Measurements from ENCODE around the gene LGALS1. TPM values are rescaled to one million over a fixed set of nuclear protein-coding genes. Genes with fewer than 3 reads are reported as not detected.

Gene LGALS1
- total RNA-seq: 100 to 1,000 TPM; 166 to 171 TPM

DNA sequence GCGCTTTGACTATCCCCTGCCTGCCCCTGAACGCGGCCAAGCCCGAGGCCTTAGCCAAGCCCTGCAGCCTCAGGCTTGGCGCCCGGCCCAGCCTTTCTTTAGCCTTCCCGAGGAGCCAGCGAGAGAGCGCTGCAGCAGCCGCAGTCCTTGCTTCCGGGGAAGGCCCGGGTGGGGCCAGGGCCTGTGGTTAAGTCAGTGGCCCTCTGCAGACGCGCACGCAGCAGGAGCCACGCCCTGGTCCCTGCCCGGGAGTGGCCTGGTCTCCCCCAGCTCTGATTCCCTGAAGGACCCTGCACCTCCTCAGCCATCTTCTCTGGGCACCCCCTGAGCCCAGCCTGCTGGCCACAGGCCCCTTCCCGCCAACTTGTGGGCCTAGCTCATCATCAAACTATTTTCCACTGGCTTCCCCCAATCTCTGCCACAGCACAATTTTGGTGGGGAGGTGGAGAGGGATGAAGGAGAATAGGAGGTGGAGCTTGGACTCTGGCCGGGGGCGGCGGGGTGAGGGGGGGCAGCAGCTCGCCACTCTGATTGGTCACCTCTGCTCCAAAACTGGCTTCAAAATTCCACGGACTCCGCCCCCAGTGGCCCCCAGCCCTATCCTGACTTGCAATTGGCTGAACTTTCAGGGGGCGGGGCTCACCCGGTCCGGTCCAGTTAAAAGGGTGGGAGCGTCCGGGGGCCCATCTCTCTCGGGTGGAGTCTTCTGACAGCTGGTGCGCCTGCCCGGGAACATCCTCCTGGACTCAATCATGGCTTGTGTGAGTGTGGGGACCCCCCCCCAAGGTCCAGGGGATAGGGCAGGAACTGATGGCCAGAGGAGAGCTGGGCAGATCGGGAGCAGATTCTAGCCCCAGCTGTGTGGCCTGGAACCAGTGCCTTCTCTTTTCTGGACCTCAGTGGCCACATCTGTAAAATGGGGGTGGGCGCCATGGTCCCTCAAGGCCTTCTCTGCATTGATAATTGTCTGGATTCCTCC, at the start of gene LGALS1:
Gene LGALS1, plus strand, starts transcription at position 686 of the 979 bp plus-strand sequence. Its CDS starts 67 bp downstream, at position 753.
- peak within 1 kb of the TSS; percentile 80 for H3K4me3 Mint-ChIP-seq
- H3K27me3 Mint-ChIP-seq: no peaks in the 10 kb centered on the region
- peak; percentile 78 for DNase-seq
- peaks cover 2% of the 10 kb centered on the region for H3K36me3 Mint-ChIP-seq
- H3K4me1 Mint-ChIP-seq: peaks cover 57% of the 10 kb centered on the region
- peak within 1 kb of the TSS; percentile 92 for H3K27ac Mint-ChIP-seq
- H3K9me3 Mint-ChIP-seq: no peaks in the 10 kb centered on the region

DNA sequence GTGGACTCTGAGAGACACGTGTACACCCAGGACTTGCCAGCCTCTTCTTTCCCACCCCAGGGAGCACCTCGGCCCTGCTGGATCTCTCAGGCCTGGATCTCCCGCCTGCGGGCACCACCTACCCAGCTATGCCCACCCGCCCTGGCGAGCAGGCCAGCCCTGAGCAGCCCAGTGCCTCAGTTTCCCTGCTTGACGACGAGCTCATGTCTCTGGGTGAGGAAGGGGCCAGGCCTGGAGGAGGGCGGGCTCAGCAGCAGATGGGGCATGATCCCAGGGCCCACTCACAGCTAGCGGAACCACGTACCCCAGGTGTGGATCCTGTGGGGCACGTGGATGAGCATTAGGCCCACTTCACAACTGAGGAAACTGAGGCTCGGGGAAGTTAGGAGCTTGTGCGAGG, 49.7 kb upstream of the LGALS1 start:
- H3K36me3 Mint-ChIP-seq: peaks cover 16% of the 10 kb centered on the region
- no peak for DNase-seq
- H3K9me3 Mint-ChIP-seq: no peaks in the 10 kb centered on the region
- peak overlapping the region; percentile 95 for H3K27ac Mint-ChIP-seq
- H3K27me3 Mint-ChIP-seq: no peaks in the 10 kb centered on the region
- H3K4me3 Mint-ChIP-seq: no peak overlapping the region
- H3K4me1 Mint-ChIP-seq: peaks cover 47% of the 10 kb centered on the region

DNA sequence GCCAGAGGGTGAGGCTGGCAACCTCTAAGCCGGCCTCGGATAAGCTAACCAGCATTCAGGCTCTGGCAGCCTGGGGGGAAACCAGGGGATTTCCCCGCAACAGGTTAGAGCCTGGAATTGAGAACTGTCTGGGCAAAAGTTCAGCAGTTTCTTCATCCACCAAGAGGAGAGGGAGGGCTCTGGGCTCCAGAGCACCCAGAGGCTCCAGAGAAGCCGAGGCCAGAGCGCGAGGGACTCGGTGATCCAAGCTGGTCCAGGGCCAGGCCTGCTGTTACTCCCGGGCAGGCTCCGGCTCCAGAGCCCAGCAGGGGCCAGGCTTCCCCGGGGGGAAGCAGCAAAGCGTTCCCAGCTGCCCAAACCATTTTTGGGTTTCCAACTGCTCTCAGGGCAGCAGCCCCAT, 49.3 kb upstream of the LGALS1 start:
- peaks cover 47% of the 10 kb centered on the region for H3K4me1 Mint-ChIP-seq
- H3K36me3 Mint-ChIP-seq: peaks cover 16% of the 10 kb centered on the region
- DNase-seq: no peak
- no peaks in the 10 kb centered on the region for H3K9me3 Mint-ChIP-seq
- no peaks in the 10 kb centered on the region for H3K27me3 Mint-ChIP-seq
- peak overlapping the region; percentile 14 for H3K4me3 Mint-ChIP-seq
- peak overlapping the region; percentile 95 for H3K27ac Mint-ChIP-seq

DNA sequence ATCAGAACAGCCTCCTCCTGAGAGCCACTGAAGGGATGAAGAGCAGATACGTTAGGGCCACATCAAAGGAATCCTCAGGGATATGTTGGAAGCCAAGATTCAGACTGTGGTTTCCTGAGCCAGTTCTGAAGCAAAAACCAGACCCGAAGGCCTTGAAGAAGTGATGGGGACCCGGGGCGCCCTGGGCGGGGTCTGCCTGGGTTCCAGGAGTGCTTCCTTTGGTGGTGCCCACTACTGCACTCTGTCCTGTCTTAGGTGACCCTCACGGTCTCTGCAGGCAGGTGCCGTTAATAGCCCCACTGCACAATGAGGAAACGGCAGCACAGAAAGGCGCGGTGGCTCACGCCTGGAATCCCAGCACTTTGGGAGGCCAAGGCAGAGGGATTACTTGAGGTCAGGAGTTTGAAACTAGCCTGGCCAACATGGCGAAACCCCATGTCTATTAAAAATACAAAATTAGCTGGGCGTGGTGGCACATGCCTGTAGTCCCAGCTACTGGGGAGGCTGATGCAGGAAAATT, 48.8 kb upstream of the LGALS1 start:
- Mint-ChIP-seq H3K4me1 (peaks cover 52% of the 10 kb centered on the region), H3K4me3 (peak overlapping the region; percentile 63), H3K36me3 (peaks cover 16% of the 10 kb centered on the region), H3K9me3 (no peaks in the 10 kb centered on the region), H3K27ac (peak overlapping the region; percentile 95), H3K27me3 (no peaks in the 10 kb centered on the region)
- no peak for DNase-seq

DNA sequence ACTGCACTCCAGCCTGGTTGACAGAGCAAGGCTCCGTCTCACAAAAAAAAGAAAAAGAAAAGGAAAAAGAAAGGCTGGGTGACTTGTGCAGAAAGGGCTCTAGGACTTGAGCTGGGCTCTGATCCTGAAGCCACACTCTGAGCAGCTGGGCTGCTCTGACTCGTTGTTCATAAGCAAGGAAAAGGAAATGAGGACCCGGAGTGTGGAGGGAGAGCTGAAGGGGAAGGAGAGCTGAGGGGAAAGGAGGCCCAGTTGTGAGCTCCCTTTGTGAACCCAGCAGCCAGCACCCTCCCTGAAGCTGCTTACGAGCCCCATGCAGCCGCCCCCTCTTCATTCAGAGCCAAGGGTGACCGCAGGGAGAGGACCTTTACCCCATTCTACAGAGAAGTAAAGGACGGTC, 48.3 kb upstream of the LGALS1 start:
- Mint-ChIP-seq H3K9me3 (no peaks in the 10 kb centered on the region), H3K27me3 (no peaks in the 10 kb centered on the region), H3K27ac (peak overlapping the region; percentile 95), H3K4me3 (peak overlapping the region; percentile 63), H3K36me3 (peaks cover 21% of the 10 kb centered on the region), H3K4me1 (peaks cover 56% of the 10 kb centered on the region)
- no peak for DNase-seq

DNA sequence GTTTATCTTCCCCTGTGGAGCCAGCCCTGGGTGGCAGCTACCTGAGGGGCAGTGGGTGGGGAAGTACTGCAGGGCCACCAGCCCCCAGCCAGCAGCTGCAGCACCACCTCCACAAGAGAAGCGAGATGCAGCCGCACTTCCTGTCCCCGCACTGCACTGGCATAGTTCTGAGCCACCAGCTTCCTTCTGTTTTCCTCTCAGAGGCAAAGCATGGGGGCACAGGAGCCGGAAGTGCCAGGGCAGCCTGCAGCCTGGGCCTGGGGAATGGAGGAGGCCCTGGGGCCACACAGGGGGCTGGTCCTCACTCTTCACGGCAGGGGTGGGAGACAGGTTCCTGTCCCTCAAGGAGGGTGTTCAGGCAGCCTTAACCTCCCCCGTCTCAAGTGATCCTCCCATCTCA, 47.9 kb upstream of the LGALS1 start:
- Mint-ChIP-seq H3K4me3 (peak overlapping the region; percentile 63), H3K9me3 (no peaks in the 10 kb centered on the region), H3K27ac (peak overlapping the region; percentile 95), H3K4me1 (peaks cover 59% of the 10 kb centered on the region), H3K27me3 (no peaks in the 10 kb centered on the region), H3K36me3 (peaks cover 19% of the 10 kb centered on the region)
- peak; percentile 50 for DNase-seq

DNA sequence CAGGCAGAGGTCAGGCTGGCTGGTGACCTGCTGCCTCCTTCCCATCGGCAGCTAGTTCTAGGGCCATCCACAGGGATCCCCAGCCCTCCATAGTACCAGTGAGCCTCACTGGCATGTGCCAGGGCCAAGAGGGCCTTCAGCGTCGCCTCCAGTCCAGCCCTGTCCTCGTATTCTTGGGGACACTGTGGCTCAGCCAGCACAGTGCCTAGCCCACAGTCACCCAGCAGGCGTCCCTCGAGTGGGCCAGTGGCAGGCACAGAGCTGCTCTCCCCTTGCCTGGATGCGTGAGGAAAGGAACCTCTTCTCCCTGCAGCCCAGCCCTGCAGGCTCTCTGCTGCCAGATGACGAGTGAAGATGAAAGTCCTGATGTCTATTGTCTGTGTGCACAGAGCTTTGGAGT, 46.6 kb upstream of the LGALS1 start:
- peaks cover 16% of the 10 kb centered on the region for H3K36me3 Mint-ChIP-seq
- H3K9me3 Mint-ChIP-seq: no peaks in the 10 kb centered on the region
- H3K27ac Mint-ChIP-seq: peak overlapping the region; percentile 95
- H3K4me1 Mint-ChIP-seq: peaks cover 65% of the 10 kb centered on the region
- H3K27me3 Mint-ChIP-seq: no peaks in the 10 kb centered on the region
- H3K4me3 Mint-ChIP-seq: no peak overlapping the region
- no peak for DNase-seq

DNA sequence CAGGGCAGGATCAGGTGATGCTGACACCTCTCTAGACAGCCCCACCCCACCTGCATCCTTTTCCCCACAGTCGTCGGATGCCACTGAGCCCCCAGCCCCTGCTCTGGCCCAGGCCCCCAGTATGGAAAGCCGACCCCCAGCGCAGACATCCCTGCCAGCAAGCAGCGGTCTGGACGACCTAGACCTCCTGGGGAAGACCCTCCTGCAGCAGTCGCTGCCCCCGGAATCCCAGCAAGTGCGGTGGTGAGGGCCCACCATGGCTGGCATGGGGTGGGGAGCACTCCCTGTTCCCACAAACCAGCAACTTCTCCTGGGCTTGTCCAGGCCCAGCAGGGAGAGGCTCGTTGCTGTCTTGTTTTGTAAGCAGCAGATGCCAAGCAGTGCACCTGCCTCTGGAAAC, 45.5 kb upstream of the LGALS1 start:
- Mint-ChIP-seq H3K27ac (no peak overlapping the region), H3K27me3 (no peaks in the 10 kb centered on the region), H3K4me1 (peaks cover 66% of the 10 kb centered on the region), H3K36me3 (peaks cover 14% of the 10 kb centered on the region), H3K9me3 (no peaks in the 10 kb centered on the region), H3K4me3 (no peak overlapping the region)
- DNase-seq: no peak

DNA sequence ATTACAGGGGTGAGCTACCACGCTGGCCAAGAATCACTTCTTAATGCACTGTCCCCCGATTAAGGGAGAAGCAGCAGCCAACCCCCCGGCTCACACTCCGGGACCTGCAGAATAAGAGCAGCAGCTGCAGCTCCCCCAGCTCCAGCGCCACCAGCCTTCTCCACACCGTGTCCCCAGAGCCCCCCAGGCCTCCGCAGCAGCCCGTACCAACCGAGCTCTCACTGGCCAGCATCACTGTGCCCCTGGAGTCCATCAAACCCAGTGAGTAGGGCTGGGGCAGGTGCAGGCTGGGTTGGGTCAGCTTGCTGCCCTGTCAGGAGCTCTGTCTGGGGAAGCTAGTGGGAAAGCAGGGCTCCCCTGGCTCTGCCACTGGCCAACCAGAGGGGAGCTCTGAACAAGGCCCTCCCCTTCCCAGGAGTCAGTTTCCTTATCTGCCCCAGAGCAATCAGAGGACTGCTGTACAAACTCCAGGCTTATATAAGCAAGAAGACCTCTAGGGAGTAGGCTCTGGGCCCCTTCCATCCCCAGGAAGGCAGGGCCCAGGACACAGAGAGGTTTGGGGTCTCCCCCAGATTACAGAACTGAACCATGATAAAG, 44.5 kb upstream of the LGALS1 start:
- Mint-ChIP-seq H3K27ac (peak overlapping the region; percentile 66), H3K36me3 (peaks cover 10% of the 10 kb centered on the region)
- DNase-seq: no peak

DNA sequence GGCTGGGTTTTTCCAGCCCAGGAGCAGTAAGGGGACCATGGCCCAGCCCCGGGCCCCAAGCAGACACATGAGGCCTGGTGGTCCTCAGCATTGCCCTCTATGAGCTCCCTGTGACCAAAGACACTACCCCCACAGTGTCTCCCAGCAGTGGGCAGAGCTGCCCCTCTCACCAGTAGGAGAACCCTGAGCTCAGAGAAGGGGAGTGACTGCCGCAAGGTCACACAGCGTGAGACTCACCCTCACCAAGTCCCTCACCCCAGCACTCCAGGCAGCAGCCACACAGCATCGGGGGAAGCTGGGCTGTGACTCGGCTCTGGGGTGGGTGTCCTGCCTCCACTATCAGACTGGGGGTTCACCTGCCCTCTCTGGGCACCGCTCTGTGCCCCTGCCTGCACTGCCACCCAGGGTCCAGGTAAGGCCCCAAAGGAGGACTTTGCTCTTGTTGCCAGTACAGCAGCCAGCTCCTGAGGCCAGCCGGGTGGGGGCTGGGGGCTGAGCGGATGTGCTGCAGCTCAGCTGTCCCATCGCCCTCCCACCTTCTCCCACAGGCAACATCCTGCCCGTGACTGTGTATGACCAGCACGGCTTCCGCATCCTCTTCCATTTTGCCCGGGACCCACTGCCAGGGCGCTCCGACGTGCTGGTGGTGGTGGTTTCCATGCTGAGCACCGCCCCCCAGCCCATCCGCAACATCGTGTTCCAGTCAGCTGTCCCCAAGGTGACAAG, 43.8 kb upstream of the LGALS1 start:
- Mint-ChIP-seq H3K36me3 (peaks cover 9% of the 10 kb centered on the region), H3K27me3 (no peaks in the 10 kb centered on the region), H3K4me1 (peaks cover 64% of the 10 kb centered on the region), H3K9me3 (no peaks in the 10 kb centered on the region), H3K4me3 (peak overlapping the region; percentile 63), H3K27ac (peak overlapping the region; percentile 92)
- peak; percentile 43 for DNase-seq

More for the DNA sequence above, 44.5 kb upstream of the LGALS1 start:
- H3K4me1 Mint-ChIP-seq: peaks cover 64% of the 10 kb centered on the region
- H3K9me3 Mint-ChIP-seq: no peaks in the 10 kb centered on the region
- H3K27me3 Mint-ChIP-seq: no peaks in the 10 kb centered on the region
- H3K4me3 Mint-ChIP-seq: no peak overlapping the region

DNA sequence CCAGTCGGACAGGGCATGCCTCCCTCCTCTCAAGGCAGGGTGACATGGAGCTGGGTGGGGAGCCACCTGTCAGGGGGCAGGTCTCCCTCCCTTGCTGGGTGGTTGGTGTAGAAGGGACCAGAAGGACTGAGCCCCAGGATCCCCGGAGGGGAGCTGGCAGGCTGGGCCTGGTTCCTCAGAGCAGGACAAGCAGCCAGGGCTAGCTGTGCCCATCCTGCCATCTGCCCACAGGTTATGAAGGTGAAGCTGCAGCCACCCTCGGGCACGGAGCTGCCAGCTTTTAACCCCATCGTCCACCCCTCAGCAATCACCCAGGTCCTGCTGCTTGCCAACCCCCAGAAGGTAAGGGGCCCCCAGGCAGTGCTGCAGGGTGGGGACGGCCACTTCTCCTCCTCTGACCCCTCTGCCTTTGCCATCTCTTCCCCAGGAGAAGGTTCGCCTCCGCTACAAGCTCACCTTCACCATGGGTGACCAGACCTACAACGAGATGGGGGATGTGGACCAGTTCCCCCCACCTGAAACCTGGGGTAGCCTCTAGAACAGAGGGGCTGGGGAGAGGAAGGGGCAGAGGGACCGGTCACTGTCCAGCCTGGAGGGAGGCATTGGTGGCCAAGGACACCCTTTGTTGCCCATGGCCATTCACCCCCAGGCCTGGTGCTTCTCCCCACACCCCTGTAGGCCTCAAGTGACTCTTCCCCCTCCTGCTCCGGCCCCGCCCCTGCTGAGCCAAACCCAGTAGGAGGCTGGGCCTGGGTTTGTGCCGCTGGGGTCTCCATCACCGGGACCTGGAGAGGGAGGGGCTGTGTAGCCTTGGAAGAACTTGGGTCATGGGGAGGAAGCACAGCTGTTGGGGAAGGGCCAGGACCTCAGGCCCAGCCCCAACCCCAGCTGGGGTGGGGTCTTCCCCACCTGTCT, 43.0 kb upstream of the LGALS1 start:
- H3K9me3 Mint-ChIP-seq: no peaks in the 10 kb centered on the region
- H3K27ac Mint-ChIP-seq: peak overlapping the region; percentile 92
- peak; percentile 60 for DNase-seq
- no peaks in the 10 kb centered on the region for H3K27me3 Mint-ChIP-seq
- peaks cover 64% of the 10 kb centered on the region for H3K4me1 Mint-ChIP-seq
- peak overlapping the region; percentile 63 for H3K4me3 Mint-ChIP-seq
- H3K36me3 Mint-ChIP-seq: peaks cover 8% of the 10 kb centered on the region

DNA sequence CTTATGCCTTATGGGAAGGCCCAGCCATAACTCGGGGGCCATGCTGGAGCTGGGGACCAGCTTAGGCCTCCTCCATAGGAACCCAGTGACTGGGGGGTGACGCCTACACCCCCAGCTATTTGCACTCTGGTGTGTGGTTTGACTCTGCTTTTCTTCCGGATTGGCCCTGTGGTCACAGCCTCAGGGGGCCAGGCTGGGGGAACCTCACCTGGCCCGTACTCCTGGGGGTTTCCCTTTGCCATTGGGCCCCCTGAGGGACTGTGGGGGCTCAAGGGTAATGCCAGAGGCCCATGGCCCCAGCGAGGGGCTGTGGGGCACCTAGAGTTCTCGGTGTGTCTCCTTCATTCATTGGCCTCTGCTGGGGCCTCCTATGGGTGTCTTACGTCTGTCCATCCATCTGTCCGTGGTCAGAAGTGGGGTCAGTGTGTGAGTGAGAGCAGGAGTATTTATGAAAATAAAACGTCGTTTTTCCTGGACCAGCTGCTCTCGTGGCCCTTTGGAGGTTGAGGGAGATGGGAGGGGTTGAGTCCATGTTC, 42.3 kb upstream of the LGALS1 start:
- Mint-ChIP-seq H3K4me1 (peaks cover 66% of the 10 kb centered on the region), H3K36me3 (peaks cover 8% of the 10 kb centered on the region), H3K27ac (peak overlapping the region; percentile 92), H3K4me3 (peak overlapping the region; percentile 63), H3K27me3 (no peaks in the 10 kb centered on the region), H3K9me3 (no peaks in the 10 kb centered on the region)
- peak; percentile 81 for DNase-seq

DNA sequence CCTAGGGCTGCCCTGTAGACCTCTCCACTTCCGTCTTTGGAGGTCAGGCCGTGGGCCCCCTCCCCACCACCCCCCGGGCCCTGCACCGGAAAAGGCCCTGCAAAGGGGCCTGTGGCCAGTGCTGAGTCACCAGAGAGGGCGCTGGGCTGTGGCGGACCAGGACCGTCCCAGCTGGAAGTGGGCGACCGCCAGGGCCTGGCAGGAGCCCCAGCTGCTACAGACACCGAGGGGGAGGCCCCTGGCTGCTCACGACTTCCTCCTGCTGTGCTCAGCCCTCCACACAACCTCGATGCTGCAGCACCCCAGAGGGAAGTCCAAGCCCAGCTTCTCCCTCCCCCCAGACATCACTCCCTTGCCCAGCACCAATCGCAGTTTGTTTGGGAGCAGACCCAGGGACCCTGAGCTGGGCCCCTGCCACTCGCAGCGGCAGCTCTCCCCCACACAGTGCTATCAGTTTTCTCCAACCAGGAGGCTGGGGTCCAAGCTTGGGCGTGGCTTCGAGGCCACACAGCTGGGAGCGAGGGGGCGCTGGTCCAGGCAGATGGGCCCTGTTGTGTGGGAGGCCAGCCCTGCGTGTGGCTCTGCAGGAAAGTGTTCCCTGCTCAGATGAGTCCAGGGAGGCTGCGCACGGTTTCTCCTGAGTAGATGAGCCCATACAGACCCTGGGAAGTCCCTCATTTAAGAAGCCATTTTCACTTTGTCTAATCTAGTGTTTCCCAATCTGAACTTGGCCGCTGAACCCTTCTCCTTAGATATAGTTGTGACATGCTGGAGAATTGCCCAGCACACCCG, 41.6 kb upstream of the LGALS1 start:
- peak overlapping the region; percentile 66 for H3K4me3 Mint-ChIP-seq
- H3K27me3 Mint-ChIP-seq: no peaks in the 10 kb centered on the region
- peak; percentile 81 for DNase-seq
- no peaks in the 10 kb centered on the region for H3K9me3 Mint-ChIP-seq
- H3K27ac Mint-ChIP-seq: peak overlapping the region; percentile 92
- H3K36me3 Mint-ChIP-seq: peaks cover 8% of the 10 kb centered on the region
- H3K4me1 Mint-ChIP-seq: peaks cover 69% of the 10 kb centered on the region
